ENCODE results near the gene HOMER2. TPM values are rescaled to one million over a fixed set of nuclear protein-coding genes. Genes with fewer than 3 reads are reported as not detected.
A peak's percentile ranks its signal among the peaks of the same experiment; 100 is the strongest.

The HOMER2 gene
- total RNA-seq, 2 experiments from 2014 or later: 3.1 to 3.3 TPM

GRCh38 chr15:82855286-82856100 lies 97.0 kb downstream of the HOMER2 start:
- Mint-ChIP-seq H3K27me3 (no peaks in the 10 kb centered on the region), H3K36me3 (no peaks in the 10 kb centered on the region), H3K4me1 (peaks cover 12% of the 10 kb centered on the region), H3K9me3 (no peaks in the 10 kb centered on the region), H3K27ac (no peak overlapping the region), H3K4me3 (no peak overlapping the region)
- DNase-seq: no peak

- DNase-seq: no peak
Observed at GRCh38 chr15:82854554-82854953, 98.0 kb downstream of the HOMER2 start.

GRCh38 chr15:82852941-82853561 lies 99.5 kb downstream of the HOMER2 start:
- Mint-ChIP-seq H3K36me3 (no peaks in the 10 kb centered on the region), H3K9me3 (no peaks in the 10 kb centered on the region), H3K4me3 (peak overlapping the region; percentile 5), H3K27ac (no peak overlapping the region), H3K4me1 (peaks cover 15% of the 10 kb centered on the region), H3K27me3 (no peaks in the 10 kb centered on the region)
- DNase-seq: no peak

More at GRCh38 chr15:82854554-82854953, 98.0 kb downstream of the HOMER2 start:
- H3K36me3 Mint-ChIP-seq: no peaks in the 10 kb centered on the region
- H3K9me3 Mint-ChIP-seq: no peaks in the 10 kb centered on the region
- H3K4me1 Mint-ChIP-seq: peaks cover 15% of the 10 kb centered on the region
- no peak overlapping the region for H3K4me3 Mint-ChIP-seq
- H3K27me3 Mint-ChIP-seq: no peaks in the 10 kb centered on the region
- H3K27ac Mint-ChIP-seq: no peak overlapping the region

DNA sequence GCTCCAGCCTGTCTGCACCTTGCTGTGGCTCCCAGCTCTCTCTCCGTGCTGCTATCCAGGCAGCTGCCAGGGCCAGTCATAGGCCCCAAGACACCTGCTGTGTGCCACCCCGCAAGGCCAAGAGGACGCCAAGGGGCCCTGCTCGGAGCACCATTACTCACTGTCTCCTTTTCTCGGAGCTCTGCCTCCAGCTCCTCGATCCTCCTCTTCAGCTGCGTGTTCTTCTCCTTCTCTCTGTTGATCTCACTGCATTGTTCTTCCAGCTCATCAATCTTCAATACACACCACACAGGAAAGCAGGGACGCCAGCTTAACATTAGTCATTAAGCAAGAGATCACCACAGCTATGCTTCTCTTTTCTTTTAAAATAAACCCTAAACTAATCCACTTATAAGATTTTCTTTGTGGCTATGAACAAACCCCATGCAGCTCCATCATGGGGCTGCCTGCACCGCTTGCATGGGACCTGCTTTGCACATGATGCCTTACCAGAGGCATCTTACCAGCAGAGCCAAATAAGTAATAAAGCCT lies 100.5 kb downstream of the HOMER2 start:
- Mint-ChIP-seq H3K9me3 (no peaks in the 10 kb centered on the region), H3K4me3 (no peak overlapping the region), H3K4me1 (peaks cover 15% of the 10 kb centered on the region), H3K27ac (no peak overlapping the region), H3K27me3 (no peaks in the 10 kb centered on the region), H3K36me3 (no peaks in the 10 kb centered on the region)
- DNase-seq: no peak

GRCh38 chr15:82851306-82851850 lies 101.1 kb downstream of the HOMER2 start:
- Mint-ChIP-seq H3K36me3 (no peaks in the 10 kb centered on the region), H3K4me1 (peaks cover 15% of the 10 kb centered on the region), H3K4me3 (no peak overlapping the region), H3K9me3 (no peaks in the 10 kb centered on the region), H3K27me3 (no peaks in the 10 kb centered on the region), H3K27ac (no peak overlapping the region)
- DNase-seq: no peak

- Mint-ChIP-seq H3K9me3 (no peaks in the 10 kb centered on the region), H3K27ac (no peak overlapping the region), H3K36me3 (no peaks in the 10 kb centered on the region), H3K4me1 (peaks cover 12% of the 10 kb centered on the region), H3K27me3 (no peaks in the 10 kb centered on the region), H3K4me3 (no peak overlapping the region)
- no peak for DNase-seq
Observed at GRCh38 chr15:82850731-82851130, 101.8 kb downstream of the HOMER2 start.

DNA sequence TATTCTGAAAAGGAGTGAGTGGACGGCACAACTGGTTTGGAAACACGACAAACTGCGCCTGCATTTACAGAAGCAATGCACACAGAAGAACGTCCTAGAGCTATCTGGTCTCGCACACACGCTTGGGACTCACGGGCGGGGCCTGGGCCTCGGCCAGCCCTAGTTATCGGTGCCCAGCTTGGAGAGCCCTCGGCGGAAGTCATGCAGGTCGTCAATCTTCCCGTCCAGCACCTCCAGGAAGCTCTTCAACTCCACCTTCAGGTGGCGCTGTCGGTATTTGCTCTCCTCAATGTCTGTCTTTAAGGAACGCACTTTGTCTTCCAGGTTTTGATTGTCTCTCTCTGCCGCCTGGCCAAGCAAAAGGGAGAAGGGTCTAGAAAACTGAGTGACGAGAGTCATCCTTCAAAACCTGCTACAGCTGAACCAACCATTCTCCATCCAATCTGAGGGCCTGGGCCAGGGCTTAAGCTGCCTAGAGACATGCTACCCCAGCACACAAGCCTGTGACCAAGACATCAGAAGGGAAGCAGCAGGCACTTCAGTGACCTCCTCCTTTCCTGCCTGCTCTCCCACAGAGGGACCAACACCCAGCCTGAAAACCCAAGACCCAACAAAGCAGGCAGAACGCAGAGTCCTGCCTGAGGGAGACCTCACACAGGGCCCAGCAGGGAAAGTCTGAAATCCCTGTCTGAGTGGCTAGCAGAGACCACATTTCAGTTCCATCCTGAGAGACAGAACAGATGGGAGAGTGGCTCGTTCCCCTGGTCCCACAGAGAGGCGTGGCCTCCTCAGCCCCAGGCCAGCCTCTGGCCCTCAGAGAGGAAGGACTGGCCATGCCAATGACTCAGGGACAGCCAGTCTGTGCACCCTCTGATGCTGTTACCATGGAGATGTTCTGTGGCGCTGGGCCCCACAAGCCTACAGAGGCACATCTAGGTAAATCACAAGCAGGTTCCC lies 102.7 kb downstream of the HOMER2 start:
- peak; percentile 54 for DNase-seq
- no peak overlapping the region for H3K27ac Mint-ChIP-seq
- no peaks in the 10 kb centered on the region for H3K36me3 Mint-ChIP-seq
- no peaks in the 10 kb centered on the region for H3K9me3 Mint-ChIP-seq
- peaks cover under 1% of the 10 kb centered on the region for H3K27me3 Mint-ChIP-seq
- H3K4me1 Mint-ChIP-seq: peaks cover 16% of the 10 kb centered on the region
- H3K4me3 Mint-ChIP-seq: no peak overlapping the region

DNA sequence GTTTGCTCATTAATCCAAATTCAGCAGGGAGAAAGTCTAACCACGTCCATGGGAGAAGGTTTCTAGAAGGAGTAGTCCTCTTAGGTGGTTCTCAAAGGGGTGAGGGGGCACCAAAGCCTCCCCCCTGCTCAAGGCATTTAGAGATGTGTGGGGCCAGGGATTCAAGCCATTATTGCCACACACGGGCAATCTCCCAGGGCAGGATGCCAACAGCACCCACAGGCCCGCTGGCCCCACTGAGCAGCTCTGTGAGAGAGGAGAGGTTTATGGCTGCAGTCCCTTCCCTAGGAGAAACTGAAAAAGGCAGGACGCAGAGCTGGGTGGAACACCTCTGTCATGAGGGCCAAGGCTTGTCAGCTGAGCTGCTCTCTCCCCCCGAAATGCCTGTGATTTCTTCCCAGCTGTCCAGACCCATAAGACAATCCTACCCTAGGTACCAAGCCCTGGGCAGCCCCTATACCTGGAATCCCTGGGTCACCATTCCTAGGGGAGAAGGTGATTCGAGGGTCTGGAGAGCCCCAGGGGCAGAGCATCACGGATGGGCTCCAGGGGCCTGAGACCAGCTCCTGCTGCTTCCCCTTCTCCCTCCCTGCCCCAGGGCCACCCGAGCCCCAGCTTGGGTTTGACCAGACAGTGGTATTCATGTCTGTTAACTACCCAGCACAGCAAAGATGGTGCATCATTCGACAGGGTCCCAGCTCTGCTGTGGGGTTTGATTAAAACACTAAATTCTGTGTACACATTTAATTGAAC lies 104.1 kb downstream of the HOMER2 start:
- H3K27ac Mint-ChIP-seq: no peak overlapping the region
- DNase-seq: no peak

DNA sequence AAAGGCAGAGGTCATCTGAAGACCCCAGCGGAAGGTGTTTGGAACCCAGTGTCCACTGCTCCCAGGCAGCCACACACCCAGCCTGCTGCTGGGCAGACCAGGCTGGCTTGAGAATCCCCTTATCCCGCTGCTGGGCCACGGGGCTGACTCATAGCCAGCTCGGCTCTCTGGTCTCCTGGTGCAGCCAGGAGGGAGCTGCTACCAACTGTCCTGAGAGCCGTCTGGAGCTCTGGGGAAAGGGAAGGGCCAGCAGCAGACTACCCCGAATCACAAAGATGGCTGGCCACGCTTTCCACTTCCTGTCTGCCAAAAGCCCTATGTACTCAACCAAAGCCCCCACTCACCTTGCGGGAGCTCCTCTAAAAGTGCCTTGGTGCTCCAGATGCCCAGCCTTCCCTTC lies 104.8 kb downstream of the HOMER2 start:
- Mint-ChIP-seq H3K4me1 (peaks cover 10% of the 10 kb centered on the region), H3K27me3 (peaks cover 4% of the 10 kb centered on the region), H3K4me3 (no peak overlapping the region), H3K27ac (no peak overlapping the region), H3K9me3 (no peaks in the 10 kb centered on the region), H3K36me3 (peaks cover 1% of the 10 kb centered on the region)
- DNase-seq: no peak

More for the DNA sequence above, 104.1 kb downstream of the HOMER2 start:
- H3K4me1 Mint-ChIP-seq: peaks cover 17% of the 10 kb centered on the region
- no peak overlapping the region for H3K4me3 Mint-ChIP-seq
- H3K27me3 Mint-ChIP-seq: peaks cover 4% of the 10 kb centered on the region
- no peaks in the 10 kb centered on the region for H3K9me3 Mint-ChIP-seq
- H3K36me3 Mint-ChIP-seq: peaks cover 1% of the 10 kb centered on the region

DNA sequence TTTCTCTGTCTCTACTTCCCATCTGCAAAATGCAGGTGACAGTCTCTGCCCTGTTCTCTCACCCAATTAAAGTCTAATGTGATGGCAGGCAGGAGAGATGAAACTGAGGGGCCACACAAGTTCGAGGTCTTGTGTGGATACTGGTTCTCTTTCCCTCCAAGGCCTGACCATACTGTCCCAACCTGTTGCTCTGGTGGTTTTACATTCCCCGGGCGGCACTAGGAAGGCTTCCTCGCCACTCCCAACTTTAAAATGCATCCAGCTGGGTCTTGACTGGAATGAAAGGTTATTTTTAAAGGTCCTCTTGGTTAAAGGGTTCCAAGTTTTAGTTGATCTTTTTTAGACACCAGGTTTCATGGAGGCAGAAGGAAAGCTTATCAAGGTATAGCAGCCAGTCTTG lies 105.9 kb downstream of the HOMER2 start:
- Mint-ChIP-seq H3K4me1 (peaks cover 10% of the 10 kb centered on the region), H3K36me3 (peaks cover 1% of the 10 kb centered on the region)

GRCh38 chr15:82845686-82846085 lies 106.8 kb downstream of the HOMER2 start:
- Mint-ChIP-seq H3K4me3 (no peak overlapping the region), H3K9me3 (no peaks in the 10 kb centered on the region), H3K36me3 (peaks cover 1% of the 10 kb centered on the region), H3K27me3 (peaks cover 4% of the 10 kb centered on the region), H3K27ac (no peak overlapping the region), H3K4me1 (peaks cover 10% of the 10 kb centered on the region)
- no peak for DNase-seq

More for the DNA sequence above, 105.9 kb downstream of the HOMER2 start:
- Mint-ChIP-seq H3K27ac (no peak overlapping the region), H3K27me3 (peaks cover 4% of the 10 kb centered on the region), H3K9me3 (no peaks in the 10 kb centered on the region), H3K4me3 (no peak overlapping the region)
- no peak for DNase-seq

- peaks cover 7% of the 10 kb centered on the region for H3K4me1 Mint-ChIP-seq
- H3K9me3 Mint-ChIP-seq: no peaks in the 10 kb centered on the region
Observed at GRCh38 chr15:82843566-82843965, 109.0 kb downstream of the HOMER2 start.

GRCh38 chr15:82840166-82840565 lies 112.4 kb downstream of the HOMER2 start:
- no peak for DNase-seq
- H3K27ac Mint-ChIP-seq: no peak overlapping the region
- peaks cover 4% of the 10 kb centered on the region for H3K27me3 Mint-ChIP-seq
- peaks cover 6% of the 10 kb centered on the region for H3K4me1 Mint-ChIP-seq
- H3K9me3 Mint-ChIP-seq: no peaks in the 10 kb centered on the region
- H3K4me3 Mint-ChIP-seq: no peak overlapping the region
- peaks cover 31% of the 10 kb centered on the region for H3K36me3 Mint-ChIP-seq

More at GRCh38 chr15:82843566-82843965, 109.0 kb downstream of the HOMER2 start:
- Mint-ChIP-seq H3K36me3 (peaks cover 1% of the 10 kb centered on the region), H3K4me3 (no peak overlapping the region), H3K27me3 (peaks cover 4% of the 10 kb centered on the region), H3K27ac (no peak overlapping the region)
- DNase-seq: no peak

DNA sequence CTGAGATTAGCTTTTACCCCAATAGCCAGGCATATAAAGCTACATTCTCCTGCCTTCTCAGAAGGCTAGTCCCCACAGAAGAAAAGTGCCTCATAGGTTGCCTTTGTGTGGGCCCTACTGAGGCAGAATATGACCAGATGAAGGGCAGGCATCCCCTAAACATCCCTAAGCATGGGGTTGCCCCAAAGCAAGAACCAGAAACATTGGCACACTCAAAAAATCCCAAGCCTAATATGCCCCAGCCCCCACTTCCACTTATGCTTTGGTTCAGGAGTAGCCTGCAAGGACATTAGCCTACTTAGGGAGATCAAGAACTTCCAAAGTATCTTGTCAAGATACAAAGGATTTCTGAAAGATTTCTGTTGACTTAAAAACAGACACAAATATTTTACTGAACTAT lies 113.4 kb downstream of the HOMER2 start:
- Mint-ChIP-seq H3K4me3 (no peak overlapping the region), H3K9me3 (no peaks in the 10 kb centered on the region), H3K4me1 (no peaks in the 10 kb centered on the region), H3K27ac (no peak overlapping the region), H3K36me3 (peaks cover 37% of the 10 kb centered on the region), H3K27me3 (no peaks in the 10 kb centered on the region)
- DNase-seq: no peak

All from activated naive CD8-positive, alpha-beta T cell treated with anti-CD3 and anti-CD28 coated beads for 36 hours (primary cell).